ENCODE measurements around the gene C1orf35.
A peak's percentile ranks its signal among the peaks of the same experiment; 100 is the strongest.
"Not testable (repeated sequence)": the region's sequence is repeated elsewhere in the genome, so short reads cannot be mapped to it uniquely, and the experiment has no call there.

The C1orf35 gene

DNA sequence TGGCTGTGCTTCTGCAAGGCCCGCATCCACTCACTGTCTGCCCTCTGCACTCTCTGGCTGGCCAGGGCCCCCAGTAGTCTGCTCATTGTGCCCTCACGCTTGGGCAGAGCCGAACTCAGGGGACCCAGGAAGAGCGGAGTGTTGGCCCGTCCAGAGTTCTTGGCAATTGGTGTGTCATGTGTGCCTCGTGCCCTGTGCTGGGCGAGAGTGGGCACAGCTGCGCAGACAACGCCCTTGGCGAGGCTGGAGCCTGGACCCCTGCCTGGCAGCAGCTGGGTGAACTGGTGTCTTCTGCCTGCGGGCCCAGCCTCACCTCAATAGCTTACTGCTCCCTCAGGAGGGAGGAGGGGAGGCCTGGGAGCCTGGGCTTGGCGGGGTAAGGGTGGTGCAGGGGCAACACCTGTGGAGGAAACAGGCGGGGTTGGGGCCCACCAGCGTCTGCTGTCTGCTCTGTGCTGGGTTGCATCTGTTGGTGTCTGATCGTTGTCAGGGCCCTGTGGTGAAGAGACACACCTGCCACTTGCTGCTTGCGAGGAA is 39.1 kb upstream of the C1orf35 start:
- DNase-seq: no peak

DNA sequence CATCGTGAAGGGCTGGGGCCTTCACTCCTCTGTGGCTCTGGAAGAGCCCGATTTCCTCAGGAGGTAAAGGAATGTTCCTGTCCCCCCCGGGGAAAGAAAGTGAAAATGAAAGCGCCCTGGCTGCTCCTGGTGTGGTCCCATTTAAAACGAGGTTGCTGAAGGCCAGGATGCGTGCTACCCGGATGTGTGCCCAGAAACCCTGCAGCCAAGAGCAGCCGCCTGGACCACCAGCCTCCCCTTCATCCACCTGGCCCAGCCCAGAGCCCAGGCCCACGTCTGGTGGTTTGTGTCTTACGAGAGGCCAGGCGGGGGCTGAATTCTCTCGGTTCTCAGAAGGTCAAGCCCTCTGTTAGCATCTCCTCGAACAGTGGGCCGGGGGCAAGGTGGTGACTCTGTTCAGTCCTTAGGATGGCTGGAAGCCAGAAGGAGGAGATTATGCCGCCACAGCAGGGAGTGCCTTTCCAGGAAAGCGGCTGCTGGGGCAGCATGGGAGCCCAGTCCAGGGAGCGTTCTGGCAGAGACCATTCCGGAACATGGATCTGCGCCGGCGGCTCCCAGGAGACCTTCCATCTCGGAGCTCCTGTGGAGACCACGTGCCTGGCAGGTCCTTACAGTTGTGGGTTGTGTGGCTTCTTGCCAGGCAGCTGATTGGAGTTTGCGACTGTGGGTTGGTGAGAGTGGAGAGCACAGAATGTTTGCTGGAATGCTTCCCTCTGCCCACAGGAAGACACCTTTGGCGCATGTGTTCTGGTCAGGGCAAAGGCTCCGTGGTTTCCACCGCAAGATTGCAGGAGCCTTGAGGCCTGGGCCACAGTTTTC is 38.3 kb upstream of the C1orf35 start:
- peak; percentile 69 for DNase-seq

DNA sequence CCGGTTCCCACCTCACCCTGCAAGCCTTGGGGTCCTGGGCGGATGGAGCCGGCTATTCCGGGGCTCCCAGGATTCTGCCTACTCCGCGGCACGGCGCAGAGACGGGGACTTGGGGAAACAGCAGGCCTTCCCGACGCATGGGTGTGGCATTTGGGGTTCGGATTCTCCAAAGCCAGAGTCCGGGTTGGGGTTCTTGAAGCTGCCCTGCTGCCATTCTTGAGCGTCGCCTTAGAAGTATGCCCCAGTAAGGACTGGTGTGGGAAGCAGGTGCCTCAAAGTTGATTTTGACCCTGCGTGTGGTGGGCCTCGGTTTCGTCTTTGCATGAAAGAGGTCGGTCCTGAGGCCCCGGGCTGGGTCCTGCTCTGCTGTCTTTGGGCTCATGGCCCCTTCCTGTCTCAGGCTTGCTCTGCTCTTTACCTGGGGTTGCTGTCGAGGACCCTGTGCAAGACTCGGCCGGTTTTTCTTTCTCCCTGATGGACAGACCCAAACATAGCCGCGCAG is 37.6 kb upstream of the C1orf35 start:
- no peak for DNase-seq

DNA sequence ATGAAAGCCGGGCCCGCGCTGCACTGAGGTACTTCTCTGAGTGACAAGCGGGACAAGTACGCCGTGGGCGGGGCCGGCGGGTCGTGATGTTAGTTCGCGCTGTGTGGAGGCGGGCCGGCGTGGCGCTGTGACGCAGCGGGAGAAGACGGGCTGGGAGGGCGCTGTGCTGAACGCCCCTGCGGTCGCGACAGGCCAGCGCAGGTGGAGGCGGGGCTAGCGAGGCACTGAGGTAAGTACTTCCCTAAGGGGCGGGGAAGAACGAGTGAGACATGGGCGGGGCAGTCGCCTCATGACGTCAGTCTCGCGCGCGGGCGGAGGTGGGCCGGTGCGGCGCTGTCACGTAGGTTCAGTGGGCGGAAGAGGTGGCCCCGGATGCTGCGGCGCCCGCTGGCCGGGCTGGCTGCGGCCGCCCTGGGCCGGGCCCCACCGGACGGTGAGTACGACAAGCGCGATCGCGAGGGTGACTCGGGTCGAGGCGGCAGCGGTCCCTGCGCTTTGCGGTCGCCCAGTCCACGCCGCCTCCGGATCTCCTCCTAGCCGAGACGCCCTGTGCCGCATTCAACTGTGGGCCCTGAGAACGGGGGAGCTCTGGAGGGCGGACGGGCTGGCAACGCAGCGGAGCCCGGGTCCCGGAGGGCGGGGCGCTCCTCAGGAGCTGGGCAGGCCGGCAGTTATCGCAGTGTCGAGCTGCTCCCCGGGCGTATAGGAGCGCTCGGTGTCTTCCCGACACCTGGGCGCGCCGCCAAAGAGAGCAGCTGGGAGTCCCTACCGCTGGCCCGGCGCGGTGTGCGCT is 37.0 kb upstream of the C1orf35 start, which contains the start of gene GUK1:
GUK1 (plus strand) TSS at position 349 of the 793 bp plus-strand sequence; CDS start at position 373, 24 bp downstream.
- peak; percentile 96 for DNase-seq

DNA sequence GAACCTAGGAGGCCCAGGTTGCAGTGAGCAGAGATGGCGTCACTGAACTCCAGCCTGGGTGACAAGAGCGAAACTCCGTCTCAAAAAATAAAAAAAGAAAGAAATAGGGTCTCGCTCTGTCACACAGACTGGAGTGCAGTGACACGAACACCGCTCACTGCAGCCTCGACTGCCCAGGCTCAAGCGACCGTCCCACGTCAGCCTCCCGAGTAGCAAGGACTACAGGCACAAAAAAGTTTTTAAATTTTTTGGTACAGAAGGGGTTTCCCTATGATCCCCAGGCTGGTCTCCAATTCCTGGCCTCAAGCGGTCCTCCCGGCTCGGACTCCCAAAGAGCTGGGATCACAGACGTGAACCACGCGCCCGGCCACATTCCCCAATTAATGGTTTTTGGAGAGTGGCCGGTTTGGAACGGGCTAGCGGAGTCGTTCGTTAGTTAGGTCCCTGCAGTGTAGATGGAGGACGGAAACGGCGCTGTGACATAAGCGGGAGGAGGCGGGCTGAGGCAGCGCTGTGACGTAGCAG is 36.3 kb upstream of the C1orf35 start:
- DNase-seq: no peak

DNA sequence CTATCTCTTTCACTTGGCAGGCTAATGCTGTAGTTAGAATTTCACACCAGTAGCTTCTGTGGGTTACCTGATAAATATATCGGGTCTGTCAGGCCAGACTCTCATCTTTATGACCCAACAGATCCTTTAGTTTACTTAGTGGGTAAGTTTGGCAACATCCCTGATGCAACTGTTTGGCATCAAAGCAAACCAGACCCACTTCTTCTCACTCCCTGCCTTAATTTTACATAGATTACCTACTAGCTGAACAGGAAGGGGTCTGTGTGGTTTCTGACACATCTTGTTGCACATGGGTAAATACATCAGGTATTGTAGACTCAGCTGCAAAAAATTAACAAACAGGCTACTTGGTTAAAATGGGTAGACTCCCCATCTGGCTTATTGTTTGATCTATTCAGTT is 33.8 kb upstream of the C1orf35 start:
- DNase-seq: no peak

DNA sequence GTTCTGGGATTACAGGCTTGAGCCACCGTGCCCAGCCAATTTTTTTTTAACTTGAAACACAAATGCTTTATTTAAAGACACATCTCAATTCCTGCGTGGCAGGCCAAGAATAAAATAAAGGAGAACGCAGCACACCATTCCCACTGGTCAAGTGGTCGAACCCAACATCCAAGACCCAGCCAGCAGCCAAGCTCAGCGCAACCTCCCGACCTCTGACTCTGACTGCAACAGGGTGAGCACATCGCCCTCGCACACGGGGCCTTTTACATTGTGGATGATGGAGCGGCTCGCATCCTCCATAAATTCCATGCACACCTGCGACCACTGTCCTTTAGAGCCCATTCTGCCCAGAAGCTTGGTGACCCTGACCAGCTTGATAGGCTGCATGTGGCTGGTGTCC is 31.5 kb upstream of the C1orf35 start:
- no peak for DNase-seq

DNA sequence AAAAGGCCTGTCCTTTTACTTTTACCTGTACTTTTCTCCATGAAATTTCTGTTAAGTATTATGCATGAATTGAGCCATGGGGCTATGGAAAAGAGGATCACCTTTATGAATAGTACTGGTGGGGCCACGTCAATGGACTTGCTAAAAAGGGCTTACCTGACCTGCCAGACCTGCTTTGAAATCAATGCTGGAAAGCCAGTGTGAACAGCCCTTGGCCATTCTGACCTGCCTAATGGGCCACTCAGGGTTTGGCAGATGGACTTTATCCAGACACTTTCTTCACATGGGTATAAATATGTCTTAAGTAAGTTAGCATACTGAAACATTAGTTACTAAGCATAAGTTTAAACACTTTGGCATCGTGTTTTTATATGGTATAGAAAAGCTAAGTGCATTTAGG is 28.6 kb upstream of the C1orf35 start:
- no peak for DNase-seq

DNA sequence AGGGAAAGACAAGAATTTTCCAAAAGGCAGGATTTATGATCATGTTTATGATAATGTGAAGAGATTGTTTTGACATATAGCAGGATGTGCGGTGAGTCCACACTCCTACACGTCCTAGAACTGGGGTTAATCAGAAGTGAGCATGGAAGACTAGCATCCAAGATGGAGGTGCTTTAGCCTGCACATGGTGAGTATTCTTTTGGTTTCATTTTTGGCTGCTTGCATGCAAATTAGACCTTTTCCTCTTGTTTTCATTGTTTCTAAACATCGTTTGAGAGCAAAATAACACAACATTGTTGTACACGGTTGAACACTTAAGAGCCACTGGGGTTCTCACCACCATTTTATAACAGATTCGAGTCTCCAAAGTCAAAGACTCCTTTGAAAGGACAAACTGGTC is 22.1 kb upstream of the C1orf35 start:
- DNase-seq: no peak

DNA sequence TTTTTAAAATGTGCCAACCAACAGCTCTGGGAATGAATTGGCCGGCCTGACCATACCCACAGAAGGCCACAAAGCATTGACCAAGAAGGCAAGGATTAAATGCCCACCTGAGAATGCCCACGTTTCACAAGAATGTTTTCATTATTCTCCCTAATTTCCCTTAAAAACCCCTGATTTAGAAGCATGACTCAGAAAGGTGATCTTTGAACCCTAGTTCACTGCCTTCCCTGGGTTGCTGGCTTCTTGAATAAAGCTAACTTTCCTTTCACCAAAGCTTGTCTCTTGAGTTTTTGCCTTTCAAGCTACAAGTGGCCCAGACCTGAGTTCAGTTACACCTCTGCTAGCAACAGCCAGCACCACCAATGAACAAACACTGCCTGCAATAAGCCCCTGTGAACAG is 20.4 kb upstream of the C1orf35 start:
- no peak for DNase-seq

DNA sequence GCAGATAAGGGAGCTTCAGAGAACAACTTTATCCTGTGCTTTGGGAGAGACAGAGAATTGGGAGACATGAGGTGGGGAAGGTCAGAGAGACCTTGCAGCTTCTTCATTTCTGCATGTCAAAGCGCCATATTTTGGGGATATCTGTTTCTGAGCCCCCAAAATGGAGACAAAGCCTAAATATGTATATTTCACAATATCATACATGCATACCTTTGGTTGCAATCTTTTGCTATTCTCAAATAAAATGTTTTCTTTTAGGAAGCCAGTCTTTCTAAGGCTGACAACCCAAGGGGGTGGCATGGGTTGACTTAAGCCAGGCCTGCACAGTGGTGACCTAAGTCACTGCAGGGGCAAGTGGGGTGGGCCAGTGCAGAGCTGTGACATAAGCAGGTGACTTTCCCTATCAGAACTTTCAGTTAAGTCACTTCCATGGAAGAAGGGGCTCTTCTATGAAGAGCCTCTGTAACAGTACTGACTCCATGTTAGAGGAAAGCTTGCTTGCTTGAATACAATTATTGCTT is 19.9 kb upstream of the C1orf35 start:
- DNase-seq: no peak

DNA sequence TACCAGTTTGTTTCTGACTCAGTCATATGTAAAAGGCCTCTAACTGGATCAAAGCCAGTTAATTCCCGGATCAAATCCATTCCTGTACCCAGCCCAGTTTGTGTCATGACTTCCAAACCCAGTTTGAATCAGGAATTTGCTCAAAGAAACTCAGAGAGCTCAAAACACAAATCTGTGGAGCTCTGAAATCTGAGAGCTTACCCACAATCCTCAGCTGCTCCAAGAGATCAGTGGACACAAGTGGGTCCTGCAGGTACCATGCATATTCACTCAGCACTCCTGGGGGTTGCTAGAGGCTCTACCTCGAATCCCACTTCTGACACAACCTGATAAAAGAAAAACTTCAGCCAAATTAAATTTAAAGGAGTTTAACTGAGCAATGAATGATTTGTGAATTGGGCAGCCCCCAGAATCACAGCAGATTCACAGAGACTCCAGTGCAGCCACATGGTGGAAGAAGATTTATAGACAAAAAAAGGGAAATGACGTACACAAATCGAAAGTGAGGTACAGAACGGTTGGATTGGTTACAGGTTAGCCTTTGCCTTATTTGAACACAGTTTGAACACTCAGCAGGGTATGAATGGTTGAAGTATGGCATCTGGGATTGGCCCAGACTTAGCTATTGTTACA is 17.8 kb upstream of the C1orf35 start:
- DNase-seq: no peak

DNA sequence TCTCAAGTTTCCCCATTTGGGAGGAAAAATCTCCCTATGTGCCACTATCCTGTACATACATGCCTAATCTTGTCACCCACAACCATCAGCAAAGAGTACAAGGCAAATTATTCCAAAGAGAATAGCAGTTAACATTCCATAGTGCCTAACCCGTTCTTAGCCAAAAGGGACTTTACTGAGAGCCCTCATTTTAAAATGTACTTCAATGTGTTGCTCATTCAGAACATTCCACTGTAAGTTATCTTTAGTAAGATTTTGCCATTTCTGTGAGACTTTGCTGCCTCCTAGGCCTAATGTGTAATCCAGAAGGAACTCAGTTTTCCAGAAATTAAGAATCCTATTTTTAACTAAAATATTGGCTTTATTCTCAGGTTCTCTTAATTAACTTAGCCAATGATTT is 17.2 kb upstream of the C1orf35 start:
- DNase-seq: no peak

DNA sequence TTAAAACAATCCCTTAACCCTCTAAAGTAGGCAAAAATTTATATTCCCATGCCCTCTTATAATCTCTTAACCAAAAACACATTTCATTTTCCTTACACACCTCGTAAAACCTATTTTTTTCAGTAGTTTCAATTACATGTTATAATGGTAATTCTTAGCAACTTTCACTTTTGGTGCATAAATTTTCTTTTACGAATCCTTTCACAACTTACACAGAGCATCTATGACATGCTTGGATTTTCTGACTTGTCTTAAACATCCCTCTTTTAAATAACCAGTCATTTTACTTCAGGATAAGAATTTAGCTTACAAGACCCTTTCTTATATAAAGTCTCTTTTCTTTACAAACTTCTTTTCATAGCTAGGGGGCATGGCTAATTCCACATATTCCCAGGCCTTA is 14.9 kb upstream of the C1orf35 start:
- DNase-seq: no peak

DNA sequence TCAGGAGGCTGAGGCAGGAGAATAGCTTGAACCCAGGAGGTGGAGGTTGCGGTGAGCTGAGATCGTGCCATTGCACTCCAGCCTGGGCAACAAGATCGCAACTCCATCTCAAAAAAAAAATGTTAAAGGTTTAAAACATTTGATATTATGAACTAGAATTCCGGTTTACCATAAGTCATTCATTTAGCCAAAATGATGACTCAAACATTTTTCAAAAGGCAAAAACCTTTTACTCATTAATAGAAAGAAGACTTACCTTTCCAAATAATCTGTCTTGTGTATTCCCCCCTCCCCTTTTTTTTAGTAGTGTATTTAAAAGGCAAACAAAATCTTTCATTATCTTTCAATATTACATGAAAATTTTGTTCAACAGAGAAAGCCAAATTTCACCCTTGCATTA is 14.2 kb upstream of the C1orf35 start:
- no peak for DNase-seq

DNA sequence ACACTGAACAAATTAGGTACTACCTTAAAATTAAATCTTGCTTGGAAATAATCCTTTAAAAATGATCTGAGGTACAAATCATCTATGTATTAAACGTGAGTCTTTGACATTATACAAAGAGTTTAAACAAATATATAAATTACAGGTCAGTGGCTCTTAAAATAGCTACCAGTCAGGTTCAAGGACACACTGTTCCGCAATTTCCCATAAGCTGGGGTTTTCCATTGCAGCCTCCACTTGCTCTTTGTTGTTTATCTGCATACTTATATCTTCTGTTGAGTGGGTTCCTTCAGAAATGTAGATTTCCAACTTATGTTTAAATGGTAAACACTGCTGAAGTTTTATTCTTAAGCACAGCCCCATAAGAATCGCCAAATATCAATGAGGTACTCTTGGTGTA is 11.7 kb upstream of the C1orf35 start:
- DNase-seq: no peak

DNA sequence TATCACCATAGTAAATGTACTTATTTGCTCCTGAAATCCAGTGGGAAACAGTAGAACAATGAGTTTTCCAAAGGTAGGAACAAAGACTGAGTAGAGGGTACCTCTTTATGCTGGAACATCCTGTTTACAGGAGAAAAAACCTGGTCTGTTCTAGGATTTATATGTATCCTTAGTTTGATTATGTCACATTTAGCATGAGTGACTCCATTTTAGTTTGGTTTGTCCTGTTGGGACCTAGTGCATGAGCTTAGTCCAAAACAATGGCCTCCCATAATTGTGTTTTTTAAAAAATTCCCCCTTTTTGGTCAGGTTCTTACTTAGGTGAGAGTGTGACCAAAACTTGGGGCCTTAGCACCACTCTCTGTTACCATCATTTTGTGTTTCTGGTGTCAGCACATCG is 9.5 kb upstream of the C1orf35 start:
- no peak for DNase-seq

DNA sequence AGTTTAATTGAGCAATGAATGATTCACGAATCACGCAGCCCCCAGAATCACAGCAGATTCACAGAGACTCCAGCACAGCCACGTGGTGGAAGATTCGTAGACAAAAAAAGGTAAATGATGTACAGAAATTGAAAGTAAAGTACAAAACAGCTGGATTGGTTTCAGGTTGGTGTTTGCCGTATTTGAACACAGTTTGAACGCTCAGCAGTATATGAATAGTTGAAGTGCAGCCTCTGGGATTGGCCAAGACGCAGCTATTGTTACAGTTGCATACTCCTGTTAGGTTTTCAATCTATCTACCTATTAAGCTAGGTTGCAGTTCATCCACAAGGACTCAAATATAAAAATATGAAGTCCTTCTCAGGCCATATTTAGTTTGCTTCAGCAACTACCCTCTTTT is 9.0 kb upstream of the C1orf35 start:
- DNase-seq: no peak

DNA sequence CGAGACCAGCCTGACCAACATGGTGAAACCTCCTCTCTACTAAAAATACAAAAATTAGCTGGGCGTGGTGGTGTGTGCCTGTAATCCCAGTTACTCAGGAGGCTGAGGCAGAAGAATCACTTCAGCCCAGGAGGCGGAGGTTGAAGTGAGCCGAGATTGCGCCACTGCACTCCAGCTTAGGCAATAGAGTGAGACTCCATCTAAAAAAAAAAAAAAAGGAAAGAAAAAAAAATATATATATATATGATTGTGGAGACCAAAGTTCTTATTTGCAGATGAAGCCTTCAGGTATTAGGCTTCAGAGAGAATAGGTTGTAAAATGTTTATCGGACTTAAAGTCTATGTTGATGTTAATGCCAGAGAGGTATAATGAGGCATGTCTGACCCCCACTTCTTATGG is 8.2 kb upstream of the C1orf35 start:
- DNase-seq: not testable (repeated sequence)

DNA sequence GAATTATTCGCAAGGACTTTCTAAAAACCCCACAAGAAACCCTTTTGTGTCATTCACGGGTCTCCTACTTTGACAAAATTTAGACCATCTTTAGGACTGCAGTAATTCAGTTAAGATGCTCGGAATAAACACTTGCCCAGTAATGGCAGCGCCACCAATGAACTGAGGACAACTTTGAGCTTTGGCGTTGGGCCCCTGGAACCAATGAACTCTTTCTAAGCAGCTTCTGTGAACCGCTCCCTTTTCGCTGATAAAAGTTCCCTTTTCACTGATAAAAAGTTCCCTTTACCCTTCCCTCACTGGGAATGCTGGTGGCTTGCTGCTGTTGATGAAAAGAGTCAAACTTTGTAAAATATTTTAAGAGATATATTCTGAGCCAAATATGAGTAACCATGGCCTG is 7.4 kb upstream of the C1orf35 start:
- no peak for DNase-seq

DNA sequence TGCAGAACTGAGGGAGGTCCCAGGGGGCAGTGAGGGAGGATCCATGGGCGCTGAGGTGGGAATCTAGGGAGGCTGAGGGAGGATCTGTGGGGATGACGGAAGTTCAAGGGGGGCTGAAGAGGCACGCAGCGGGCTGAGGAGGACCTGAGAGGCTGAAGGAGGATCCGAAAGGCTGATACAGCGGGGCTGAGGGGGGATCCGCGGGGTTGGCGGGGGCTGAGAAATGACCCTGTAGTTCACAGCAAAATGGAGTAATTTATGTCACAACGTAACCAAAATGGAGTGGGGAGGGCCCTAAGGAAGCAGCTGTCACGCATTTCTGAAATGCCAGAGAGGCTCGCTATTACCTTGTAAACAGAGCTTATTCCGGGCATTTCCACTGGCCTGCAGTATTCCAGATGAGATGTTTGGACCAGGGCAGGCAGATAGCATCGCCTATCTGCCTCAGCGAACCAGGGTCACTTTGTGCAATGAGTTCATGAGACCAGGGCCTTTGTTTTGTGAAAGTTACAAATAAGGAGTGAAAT is 6.9 kb upstream of the C1orf35 start:
- DNase-seq: no peak

All from DMS79 (cell line).